GM10847 (cell line): ENCODE measurements around the gene RCE1.

Source experiments
- POLR2A ChIP-seq: IDR thresholded peaks from 2 replicates; pipeline ENCODE4 v1.6.1; 2011; ENCODE audit not compliant: insufficient read length; ENCODE audit errors: extremely low read depth

RCE1 gene

DNA sequence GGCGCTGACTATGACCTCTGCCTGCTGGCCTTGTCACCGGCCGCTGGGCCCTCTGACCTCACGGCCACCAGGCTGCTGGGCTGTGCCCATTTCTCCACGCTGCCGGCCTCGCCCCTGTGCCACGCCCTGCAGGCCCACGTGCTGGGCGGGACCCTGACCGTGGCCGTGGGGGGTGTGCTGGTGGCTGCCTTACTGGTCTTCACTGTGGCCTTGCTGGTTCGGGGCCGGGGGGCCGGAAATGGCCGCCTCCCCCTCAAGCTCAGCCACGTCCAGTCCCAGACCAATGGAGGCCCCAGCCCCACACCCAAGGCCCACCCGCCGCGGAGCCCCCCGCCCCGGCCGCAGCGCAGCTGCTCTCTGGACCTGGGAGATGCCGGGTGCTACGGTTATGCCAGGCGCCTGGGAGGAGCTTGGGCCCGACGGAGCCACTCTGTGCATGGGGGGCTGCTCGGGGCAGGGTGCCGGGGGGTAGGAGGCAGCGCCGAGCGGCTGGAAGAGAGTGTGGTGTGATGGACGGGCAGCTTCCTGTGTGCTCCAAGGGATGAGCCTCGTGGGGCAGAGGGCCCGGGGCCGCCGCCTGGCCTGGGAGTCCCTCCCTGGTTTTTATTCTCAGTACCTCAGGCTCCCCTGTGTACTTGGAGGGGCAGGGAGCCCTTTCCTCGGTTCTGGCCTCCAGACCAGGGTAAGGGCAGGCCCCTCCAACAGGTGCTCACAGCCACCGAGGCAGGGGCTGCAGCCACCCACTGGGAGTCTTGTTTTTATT, 16.6 kb downstream of the RCE1 start:
- no peak for TF ChIP-seq POLR2A

- no peak for TF ChIP-seq POLR2A
Observed at GRCh38 chr11:66860449-66860831, 17.2 kb downstream of the RCE1 start.

DNA sequence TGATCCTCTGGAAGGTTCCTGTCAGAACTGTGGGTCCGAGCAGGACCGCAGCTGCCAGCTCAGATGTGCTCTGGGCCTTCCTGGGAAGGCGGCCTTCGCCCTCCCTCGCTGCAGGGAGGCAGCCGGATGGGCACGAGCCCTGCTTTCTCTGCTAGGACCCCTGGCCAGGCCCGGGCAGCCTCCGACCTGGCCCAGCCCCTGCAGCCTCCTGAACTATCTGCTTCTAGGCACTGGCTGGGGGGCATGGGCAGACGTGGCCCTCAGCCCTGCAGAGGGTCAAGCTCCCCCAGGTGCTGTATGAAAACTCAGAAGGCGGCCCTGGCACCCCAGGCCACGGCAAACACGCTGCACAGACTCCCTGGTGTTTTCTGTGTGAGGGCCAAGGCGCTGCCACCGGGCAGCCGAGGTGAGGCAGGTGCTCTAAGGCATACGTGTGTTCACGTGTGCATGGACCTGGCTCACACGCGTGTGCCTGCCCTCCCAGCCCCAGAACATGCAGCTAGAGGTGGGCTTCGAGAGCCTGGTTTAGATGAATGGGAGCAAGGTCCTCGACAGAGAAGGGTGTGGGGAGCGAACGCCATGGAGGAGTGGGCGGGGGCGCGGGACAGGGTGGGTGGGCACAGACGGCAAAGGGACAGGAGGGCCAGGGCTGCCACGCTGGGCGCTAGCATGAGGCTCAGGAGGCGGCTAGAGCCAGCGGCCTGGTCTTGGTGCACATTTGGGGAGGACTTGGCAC, 18.0 kb downstream of the RCE1 start:
- no peak for TF ChIP-seq POLR2A

GRCh38 chr11:66861774-66862558, 18.7 kb downstream of the RCE1 start:
- no peak for TF ChIP-seq POLR2A

DNA sequence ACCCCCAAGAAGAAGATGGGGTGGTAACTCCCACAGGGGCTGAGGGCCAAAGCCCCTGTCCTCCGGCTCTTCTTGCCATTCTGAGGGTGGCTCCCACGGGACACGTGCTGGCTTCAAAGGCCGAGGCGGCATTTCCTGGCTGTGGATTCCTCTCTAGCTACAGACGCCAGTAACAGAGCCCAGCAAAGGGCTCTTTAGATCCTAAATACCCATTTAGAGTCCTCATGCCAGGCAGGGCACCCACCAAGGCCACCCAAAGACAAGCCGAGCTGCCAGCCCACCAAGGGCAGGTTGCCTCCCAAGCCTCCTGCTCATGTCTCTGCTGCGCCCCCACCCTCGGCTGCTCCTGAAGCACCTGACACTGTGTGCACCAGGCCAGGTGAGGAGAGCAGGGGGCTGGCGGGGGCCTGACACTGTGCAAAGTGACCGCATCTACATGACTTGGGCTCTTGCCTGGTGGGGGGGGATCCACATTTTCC, 19.4 kb downstream of the RCE1 start:
- TF ChIP-seq POLR2A, result no peak

DNA sequence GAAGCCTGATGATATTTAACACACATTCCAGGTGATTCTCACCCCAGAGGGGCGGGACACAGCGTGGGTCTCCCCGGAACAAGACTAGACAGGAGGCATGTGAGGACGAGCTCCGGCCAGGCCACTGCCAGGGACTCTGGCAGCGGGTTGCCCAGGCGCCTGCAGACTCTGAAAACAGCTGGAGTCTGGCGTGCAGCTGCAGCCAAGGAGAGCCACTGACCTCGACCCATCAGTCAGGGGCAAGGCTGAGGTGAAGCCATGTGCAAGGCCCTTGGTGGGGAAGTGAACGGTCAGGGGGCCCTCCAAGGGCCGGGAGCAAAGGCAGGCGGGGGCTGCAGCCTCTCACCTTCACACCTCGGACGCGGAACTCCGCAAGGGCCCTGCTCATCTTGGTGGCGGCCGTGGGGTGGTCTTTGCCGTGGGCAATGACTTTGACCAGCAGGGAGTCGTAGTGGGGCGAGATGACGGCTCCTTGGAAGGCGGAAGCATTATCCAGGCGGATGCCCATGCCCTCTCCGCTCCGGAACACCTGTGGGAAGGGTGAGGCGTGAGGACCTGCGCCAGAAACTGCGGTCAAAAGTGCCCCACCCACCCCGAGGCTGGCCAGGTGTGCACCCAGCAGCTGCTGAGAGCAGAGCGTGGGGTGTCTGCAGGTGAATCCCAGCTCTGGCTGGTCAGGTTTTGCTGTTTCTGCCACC, 20.3 kb downstream of the RCE1 start:
- no peak for TF ChIP-seq POLR2A

- no peak for TF ChIP-seq POLR2A
Observed at GRCh38 chr11:66864172-66864901, 21.1 kb downstream of the RCE1 start.

- no peak for TF ChIP-seq POLR2A
Observed at GRCh38 chr11:66864924-66865697, 21.9 kb downstream of the RCE1 start.

GRCh38 chr11:66866007-66866406, 22.8 kb downstream of the RCE1 start:
- no peak for TF ChIP-seq POLR2A

GRCh38 chr11:66866511-66866986, 23.3 kb downstream of the RCE1 start:
- TF ChIP-seq POLR2A, result no peak

DNA sequence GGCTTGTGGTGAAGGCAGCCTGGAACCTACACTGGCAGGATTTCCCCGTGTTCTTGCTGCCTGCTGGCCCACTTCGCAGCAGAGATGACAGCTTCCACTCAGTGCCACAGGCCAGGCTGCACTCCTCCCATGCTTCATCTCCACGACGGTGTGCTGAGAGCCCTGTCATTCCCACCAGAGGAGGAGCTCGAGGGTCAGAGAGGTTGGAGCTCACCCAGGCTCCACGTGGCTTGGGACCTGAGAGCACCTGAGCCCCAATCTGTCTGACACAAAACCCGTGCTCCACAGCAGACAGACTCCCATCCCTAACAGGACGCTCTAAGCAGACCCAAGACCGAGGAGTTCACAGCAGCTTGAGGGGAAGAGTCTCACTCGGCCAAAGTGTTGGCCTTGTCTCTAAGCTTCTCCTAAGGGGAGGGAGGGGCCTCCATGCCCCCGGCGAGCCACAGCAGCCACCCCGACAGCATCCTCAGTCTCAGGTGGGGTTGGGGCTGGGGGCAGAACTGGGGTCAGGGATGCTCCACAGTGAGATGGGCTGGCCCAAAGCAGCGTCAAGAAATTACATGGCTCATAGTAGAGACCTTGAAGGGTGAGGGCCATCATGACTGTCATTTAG, 24.3 kb downstream of the RCE1 start:
- no peak for TF ChIP-seq POLR2A

GRCh38 chr11:66868082-66868725, 25.0 kb downstream of the RCE1 start:
- TF ChIP-seq POLR2A, result no peak

- TF ChIP-seq POLR2A, result no peak
Observed at GRCh38 chr11:66868726-66869566, 25.7 kb downstream of the RCE1 start.
